AG04450 (cell line): ENCODE measurements around the gene KCNG3. TPM values are rescaled to one million over a fixed set of nuclear protein-coding genes. Genes with fewer than 3 reads are reported as not detected.

ENCODE experiments used
- CTCF ChIA-PET: fragments of 300-600, 350-600 bp; formaldehyde crosslinking; extraction: SDS; loops from one replicate; lab custom pipeline; 2022; ENCODE audit warnings: antibody characterized with exemption, inconsistent platforms; lab: Charles Lee
- POLR2A ChIA-PET: fragments of 350-600 bp; formaldehyde crosslinking; extraction: SDS; loops from one replicate; lab custom pipeline; 2021; ENCODE audit warnings: antibody characterized with exemption, inconsistent platforms; lab: Yijun Ruan, JAX
- DNase-seq: peaks from one replicate; pipeline ENCODE4 v3.0.0-alpha.2; 2011; ENCODE audit warnings: low read depth, low spot score
- H3K27ac ChIP-seq: one replicate; pipeline ENCODE4 v1.5.1; 2012; ENCODE audit warnings: low read depth, low read length, control low read depth
- H3K27me3 ChIP-seq: one replicate; pipeline ENCODE4 v1.6.0; 2012; ENCODE audit warnings: low read length; ENCODE audit not compliant: control insufficient read depth, insufficient read depth
- H3K4me3 ChIP-seq: 2 replicates; pipeline ENCODE4 v1.5.1; 2011; ENCODE audit warnings: mild to moderate bottlenecking, low read depth, low read length, control low read depth
- H3K9me3 ChIP-seq: 2 replicates; pipeline ENCODE4 v1.5.1; 2012; ENCODE audit warnings: low read length; ENCODE audit not compliant: control insufficient read depth, insufficient read depth
- polyA plus RNA-seq: library from polyadenylated mRNA; depleted of rRNA; stranded (reverse); fragments of >200 nt; gene quantifications from 2 replicates; pipeline ENCODE4 v1.2.3, GENCODE V29; 2011
- TF ChIP-seq, protein P1 (sequence below): IDR thresholded peaks from 2 replicates; pipeline ENCODE4 v1.5.1; 2011; ENCODE audit warnings: low read depth, low read length, control low read depth, inconsistent platforms

Gene KCNG3
- polyA plus RNA-seq, 1 experiment, result not detected

DNA sequence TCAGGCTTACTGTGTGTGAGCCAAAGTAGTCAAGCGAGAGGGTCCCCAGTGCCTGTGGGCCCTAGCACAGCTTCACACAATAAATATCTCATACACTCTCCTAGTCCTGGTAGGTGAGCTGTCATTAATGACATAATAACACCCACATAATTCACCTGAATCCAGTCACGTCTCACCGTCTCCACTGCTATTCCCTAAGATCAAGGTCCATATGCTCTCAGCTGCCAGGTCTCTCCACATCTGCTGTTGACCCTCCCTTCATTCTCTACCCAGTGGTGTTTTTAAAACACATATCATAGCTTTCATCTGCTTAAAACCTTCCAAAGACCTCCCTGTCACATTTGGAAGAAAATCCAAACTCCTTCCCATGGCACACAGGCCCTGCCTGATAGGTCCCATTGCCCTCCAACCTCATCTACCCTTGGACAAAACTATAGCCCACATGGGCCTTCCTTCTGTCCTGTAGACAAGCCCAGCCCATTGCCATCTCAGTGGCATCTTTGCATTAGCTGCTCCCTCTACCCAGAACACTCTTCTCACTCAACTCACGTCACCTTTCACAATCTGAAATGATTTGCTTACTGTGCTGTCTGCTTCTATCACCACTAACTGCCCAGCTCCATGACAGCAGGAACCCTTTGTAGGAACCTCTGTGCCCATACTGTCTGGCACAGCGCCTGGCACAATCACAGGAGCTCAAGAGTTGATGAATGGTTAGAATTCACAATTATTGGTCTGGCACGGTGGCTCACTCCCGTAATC lies 7.5 kb downstream of the KCNG3 start:
- peaks cover 13% of the 10 kb centered on the region for H3K27me3 ChIP-seq
- DNase-seq, result no peak
- TF ChIP-seq, protein P1, sequence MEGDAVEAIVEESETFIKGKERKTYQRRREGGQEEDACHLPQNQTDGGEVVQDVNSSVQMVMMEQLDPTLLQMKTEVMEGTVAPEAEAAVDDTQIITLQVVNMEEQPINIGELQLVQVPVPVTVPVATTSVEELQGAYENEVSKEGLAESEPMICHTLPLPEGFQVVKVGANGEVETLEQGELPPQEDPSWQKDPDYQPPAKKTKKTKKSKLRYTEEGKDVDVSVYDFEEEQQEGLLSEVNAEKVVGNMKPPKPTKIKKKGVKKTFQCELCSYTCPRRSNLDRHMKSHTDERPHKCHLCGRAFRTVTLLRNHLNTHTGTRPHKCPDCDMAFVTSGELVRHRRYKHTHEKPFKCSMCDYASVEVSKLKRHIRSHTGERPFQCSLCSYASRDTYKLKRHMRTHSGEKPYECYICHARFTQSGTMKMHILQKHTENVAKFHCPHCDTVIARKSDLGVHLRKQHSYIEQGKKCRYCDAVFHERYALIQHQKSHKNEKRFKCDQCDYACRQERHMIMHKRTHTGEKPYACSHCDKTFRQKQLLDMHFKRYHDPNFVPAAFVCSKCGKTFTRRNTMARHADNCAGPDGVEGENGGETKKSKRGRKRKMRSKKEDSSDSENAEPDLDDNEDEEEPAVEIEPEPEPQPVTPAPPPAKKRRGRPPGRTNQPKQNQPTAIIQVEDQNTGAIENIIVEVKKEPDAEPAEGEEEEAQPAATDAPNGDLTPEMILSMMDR, result no peak
- ChIA-PET POLR2A (no interaction called here), CTCF (interaction anchor here (1.6 kb wide), 1 partner anchor 10 kb away, joined by 6 read pairs; no protein-coding TSS in a partner anchor)
- no peak overlapping the region for H3K4me3 ChIP-seq
- no peaks in the 10 kb centered on the region for H3K9me3 ChIP-seq
- no peak overlapping the region for H3K27ac ChIP-seq

DNA sequence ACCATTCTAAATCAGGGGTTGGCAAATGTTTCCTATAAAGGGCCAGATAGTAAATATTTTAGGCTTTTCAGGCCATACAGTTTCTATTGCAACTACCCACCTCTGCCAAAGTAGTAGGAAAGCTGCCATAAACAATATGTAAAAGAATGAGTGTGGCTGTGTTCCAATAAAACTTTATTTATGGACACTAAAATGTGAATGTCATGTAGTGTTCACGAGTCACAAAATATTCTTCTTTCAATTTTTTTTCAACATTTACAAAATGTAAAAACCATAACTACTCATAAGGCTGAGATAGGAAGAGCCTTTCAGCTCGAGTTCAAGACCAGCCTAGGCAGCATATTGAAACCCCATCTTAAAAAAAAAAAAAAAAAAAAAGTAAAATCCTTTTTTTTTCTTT lies 13.4 kb downstream of the KCNG3 start:
- no peak for DNase-seq
- Histone ChIP-seq H3K27ac (no peak overlapping the region), H3K27me3 (peaks cover 4% of the 10 kb centered on the region), H3K9me3 (no peaks in the 10 kb centered on the region), H3K4me3 (no peak overlapping the region)
- TF ChIP-seq, protein P1, result no peak
- CTCF ChIA-PET, result interaction anchor here (0.6 kb wide), 1 partner anchor 19 kb away, joined by 4 read pairs; no protein-coding TSS in a partner anchor
- POLR2A ChIA-PET, result no interaction called here

DNA sequence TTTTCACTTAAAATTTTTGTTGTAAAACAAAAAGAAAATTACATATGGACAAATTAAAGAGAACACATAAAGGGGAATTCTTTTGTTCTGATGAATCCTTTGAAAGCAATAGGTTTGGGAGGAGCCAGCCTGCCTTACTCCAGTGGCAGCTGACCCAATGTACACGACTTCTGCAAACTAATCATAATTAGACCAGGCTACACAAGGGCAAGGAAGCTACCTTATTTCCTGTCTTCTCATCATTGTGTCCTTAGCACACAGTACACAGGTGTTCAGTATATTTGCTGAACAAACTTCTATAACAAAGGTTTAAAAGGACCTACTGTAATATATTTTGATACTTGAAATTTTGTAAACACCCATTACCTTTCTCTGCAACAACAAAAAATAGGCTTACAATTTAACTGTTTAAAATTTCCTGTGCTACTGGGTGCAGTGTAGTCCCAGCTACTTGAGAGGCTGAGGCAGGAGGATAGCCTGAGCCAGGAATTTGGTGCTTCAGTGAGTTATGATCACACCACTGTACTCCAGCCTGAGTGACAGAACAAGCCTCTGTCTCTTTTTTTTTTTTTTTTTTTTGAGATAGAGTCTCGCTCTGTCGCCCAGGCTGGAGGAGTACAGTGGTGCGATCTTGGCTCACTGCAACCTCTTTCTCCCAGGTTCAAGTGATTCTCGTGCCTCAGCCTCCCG lies 18.9 kb downstream of the KCNG3 start:
- ChIA-PET POLR2A (no interaction called here), CTCF (no interaction called here)
- TF ChIP-seq, protein P1, result no peak
- no peaks in the 10 kb centered on the region for H3K9me3 ChIP-seq
- DNase-seq, result no peak
- no peak overlapping the region for H3K27ac ChIP-seq
- H3K27me3 ChIP-seq, result peaks cover 2% of the 10 kb centered on the region
- H3K4me3 ChIP-seq, result no peak overlapping the region

DNA sequence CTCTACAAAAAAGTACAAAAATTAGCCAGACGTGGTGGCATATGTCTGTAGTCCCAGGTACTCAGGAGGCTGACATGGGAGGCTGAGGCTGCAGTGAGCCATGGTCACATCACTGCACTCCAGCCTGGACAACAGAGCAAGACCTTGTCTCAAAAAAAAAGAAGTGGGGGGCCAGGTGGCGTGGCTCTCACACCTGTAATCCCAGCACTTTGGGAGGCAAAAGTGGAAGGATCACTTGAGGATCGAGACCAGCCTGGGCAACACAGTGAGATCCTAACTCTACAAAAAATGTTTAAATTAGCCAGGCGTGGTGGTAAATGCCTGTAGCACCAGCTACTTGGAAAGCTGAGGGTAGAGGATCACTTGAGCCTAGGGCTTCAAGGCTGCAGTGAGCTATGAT lies 23.1 kb downstream of the KCNG3 start:
- ChIA-PET POLR2A (no interaction called here), CTCF (no interaction called here)

More for the DNA sequence above, 23.1 kb downstream of the KCNG3 start:
- Histone ChIP-seq H3K27me3 (no peaks in the 10 kb centered on the region), H3K4me3 (no peak overlapping the region), H3K9me3 (no peaks in the 10 kb centered on the region), H3K27ac (no peak overlapping the region)
- TF ChIP-seq, protein P1, result no peak
- DNase-seq, result no peak
